K562 (cell line): ENCODE results near the gene NIPSNAP3A. TPM values are rescaled to one million over a fixed set of nuclear protein-coding genes. Genes with fewer than 3 reads are reported as not detected.
A peak's percentile ranks its signal among the peaks of the same experiment; 100 is the strongest.

Source experiments
- HMGN3 ChIP-seq: IDR thresholded peaks from 2 replicates; pipeline ENCODE4 v1.6.1; 2011; ENCODE audit warnings: borderline replicate concordance, low read depth, mild to moderate bottlenecking, mixed read lengths, low read length; ENCODE audit not compliant: insufficient read length; ENCODE audit errors: extremely low read depth
- NCOA6 ChIP-seq: fragments of 450-650 bp; IDR thresholded peaks from 2 replicates; pipeline ENCODE4 v1.6.1; 2017; ENCODE audit warnings: mild to moderate bottlenecking
- POLR3G ChIP-seq: IDR thresholded peaks from 2 replicates; pipeline ENCODE4 v1.6.1; 2011; ENCODE audit not compliant: insufficient read length, insufficient replicate concordance; ENCODE audit errors: extremely low read depth
- RCOR1 ChIP-seq, 2 experiments: IDR thresholded peaks; 2 replicates each; pipeline ENCODE4 v1.6.1; 2012; ENCODE audit warnings: low read depth in 2 of 2, low read length in 2 of 2, borderline replicate concordance in 1 of 2, improper control_type of control experiment in 1 of 2
- ZBTB33 ChIP-seq: sonication (generic); formaldehyde crosslinking; IDR thresholded peaks from 2 replicates; pipeline ENCODE4 v1.8.1; 2023; ENCODE audit warnings: mild to moderate bottlenecking, missing genetic modification reagents
- ZBTB40 ChIP-seq, 2 experiments: fragments of 450-650 bp in 1 of 2; sonication (generic) in 1 of 2; formaldehyde crosslinking in 1 of 2; IDR thresholded peaks; 2 replicates each; pipeline versions ENCODE4 v1.7.1 to v1.9.0; 2016 to 2022; ENCODE audit warnings: inconsistent platforms in 1 of 2, mild to moderate bottlenecking in 1 of 2, missing genetic modification reagents in 1 of 2
- polyA plus RNA-seq, 8 experiments: library from polyadenylated mRNA; depleted of rRNA in 4 of 8; stranded (reverse) in 5 of 8; unstranded in 3 of 8; fragments of >200 nt; fragmentation: Nextera tagmentation in 2 of 8; fragmentation: Illumina TruSeq in 1 of 8; extraction: Ambion mirVana in 2 of 8; extraction: Trizol in 1 of 8; gene quantifications; 2 replicates each; pipeline versions ENCODE4 v1.2.1 to v1.2.3, GENCODE V29; 2011 to 2014; ENCODE audit warnings: inconsistent platforms in 1 of 8, missing spikeins in 1 of 8
- total RNA-seq, 7 experiments: library from RNA; depleted of rRNA in 6 of 7; stranded (reverse); fragments of >200 nt in 6 of 7; fragmentation: Illumina TruSeq in 2 of 7; extraction: Trizol in 2 of 7; gene quantifications; 2 replicates each; pipeline versions ENCODE4 v1.2.1 to v1.2.3, GENCODE V29; 2011 to 2021; ENCODE audit warnings: low replicate concordance in 1 of 7
- TF ChIP-seq, protein P1 (sequence below): fragments of 450-650 bp; IDR thresholded peaks from 2 replicates; pipeline ENCODE4 v1.6.1; 2016; ENCODE audit warnings: mild to moderate bottlenecking

Gene NIPSNAP3A
- total and polyA plus RNA-seq, 9 of the 15 experiments (the other 6 are each of a cell fraction or from before 2014, with no cell fraction given) = 25.3 to 132 (median 40.5) TPM

- TF ChIP-seq ZBTB40 (IDR thresholded peaks at IDR 0.05) (peak; percentile 47; the same call in 1 of the 2 replicates), ZBTB40 (CRISPR knock-in tag; IDR thresholded peaks at IDR 0.05) (no peak), RCOR1 (IDR thresholded peaks at IDR 0.05; ENCODE audit: borderline replicate concordance in 1 of 2, low read depth in 2 of 2, low read length in 2 of 2) (peak; percentile 79 to 98), POLR3G (no peak), HMGN3 (no peak), ZBTB33 (CRISPR knock-in tag) (peak; percentile 46; the same call in 1 of the 2 replicates), NCOA6 (no peak)
- TF ChIP-seq, protein P1, sequence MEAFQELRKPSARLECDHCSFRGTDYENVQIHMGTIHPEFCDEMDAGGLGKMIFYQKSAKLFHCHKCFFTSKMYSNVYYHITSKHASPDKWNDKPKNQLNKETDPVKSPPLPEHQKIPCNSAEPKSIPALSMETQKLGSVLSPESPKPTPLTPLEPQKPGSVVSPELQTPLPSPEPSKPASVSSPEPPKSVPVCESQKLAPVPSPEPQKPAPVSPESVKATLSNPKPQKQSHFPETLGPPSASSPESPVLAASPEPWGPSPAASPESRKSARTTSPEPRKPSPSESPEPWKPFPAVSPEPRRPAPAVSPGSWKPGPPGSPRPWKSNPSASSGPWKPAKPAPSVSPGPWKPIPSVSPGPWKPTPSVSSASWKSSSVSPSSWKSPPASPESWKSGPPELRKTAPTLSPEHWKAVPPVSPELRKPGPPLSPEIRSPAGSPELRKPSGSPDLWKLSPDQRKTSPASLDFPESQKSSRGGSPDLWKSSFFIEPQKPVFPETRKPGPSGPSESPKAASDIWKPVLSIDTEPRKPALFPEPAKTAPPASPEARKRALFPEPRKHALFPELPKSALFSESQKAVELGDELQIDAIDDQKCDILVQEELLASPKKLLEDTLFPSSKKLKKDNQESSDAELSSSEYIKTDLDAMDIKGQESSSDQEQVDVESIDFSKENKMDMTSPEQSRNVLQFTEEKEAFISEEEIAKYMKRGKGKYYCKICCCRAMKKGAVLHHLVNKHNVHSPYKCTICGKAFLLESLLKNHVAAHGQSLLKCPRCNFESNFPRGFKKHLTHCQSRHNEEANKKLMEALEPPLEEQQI = peak; percentile 52; the same call in 1 of the 2 replicates
Measured at GRCh38 chr9:104774831-104775573, 27.5 kb downstream of the NIPSNAP3A start (continued).
